Endothelial cell (in vitro differentiated cells): ENCODE results near the gene MEF2C. TPM values are rescaled to one million over a fixed set of nuclear protein-coding genes. Genes with fewer than 3 reads are reported as not detected.
A peak's percentile ranks its signal among the peaks of the same experiment; 100 is the strongest.

Source experiments
- DNase-seq: peaks from one replicate; pipeline ENCODE4 v3.0.0; 2021; ENCODE audit warnings: low spot score
- H3K27ac Mint-ChIP-seq: one replicate; pipeline ENCODE4 v1.8.0; 2021; ENCODE audit warnings: mixed read lengths, inconsistent platforms; ENCODE audit not compliant: unreplicated experiment
- H3K27me3 Mint-ChIP-seq: one replicate; pipeline ENCODE4 v1.8.0; 2021; ENCODE audit warnings: mild to moderate bottlenecking, moderate library complexity, mixed read lengths, inconsistent platforms; ENCODE audit not compliant: unreplicated experiment
- H3K36me3 Mint-ChIP-seq: one replicate; pipeline ENCODE4 v1.8.0; 2021; ENCODE audit warnings: mild to moderate bottlenecking, low read depth, mixed read lengths, inconsistent platforms; ENCODE audit not compliant: unreplicated experiment
- H3K4me1 Mint-ChIP-seq: one replicate; pipeline ENCODE4 v1.8.0; 2021; ENCODE audit warnings: mild to moderate bottlenecking, mixed read lengths, inconsistent platforms; ENCODE audit not compliant: unreplicated experiment
- H3K4me3 Mint-ChIP-seq: one replicate; pipeline ENCODE4 v1.8.0; 2021; ENCODE audit warnings: mild to moderate bottlenecking, mixed read lengths, inconsistent platforms; ENCODE audit not compliant: unreplicated experiment
- H3K9me3 Mint-ChIP-seq: one replicate; pipeline ENCODE4 v1.8.0; 2021; ENCODE audit warnings: mixed read lengths, inconsistent platforms; ENCODE audit not compliant: unreplicated experiment
- CTCF ChIP-seq: fragments of 200-600 bp; sonication (generic); IDR thresholded peaks from one replicate; pipeline ENCODE4 v1.5.0; 2021; ENCODE audit warnings: antibody characterized with exemption; ENCODE audit not compliant: unreplicated experiment
- total RNA-seq: library from RNA; stranded (reverse); fragmentation: NEBNext Ultra II Directional; extraction: Animal tissue kit (Norgen Biotek cat#: 25700); gene quantifications from one replicate; pipeline ENCODE4 v1.2.1, GENCODE V29; 2021; ENCODE audit not compliant: unreplicated experiment

The MEF2C gene
- total RNA-seq, 1 donor from 2014 or later = 134 TPM

GRCh38 chr5:88685591-88686541, 197.1 kb downstream of the MEF2C start:
- no peak for TF ChIP-seq CTCF
- Mint-ChIP-seq H3K4me1 (peaks cover 17% of the 10 kb centered on the region), H3K27me3 (peaks cover 57% of the 10 kb centered on the region), H3K4me3 (peak overlapping the region; percentile 56), H3K36me3 (peaks cover 8% of the 10 kb centered on the region), H3K27ac (no peak overlapping the region), H3K9me3 (no peaks in the 10 kb centered on the region)
- no peak for DNase-seq

GRCh38 chr5:88683506-88684135, 199.4 kb downstream of the MEF2C start:
- no peak for TF ChIP-seq CTCF
- peak overlapping the region; percentile 34 for H3K4me3 Mint-ChIP-seq
- no peaks in the 10 kb centered on the region for H3K9me3 Mint-ChIP-seq
- H3K4me1 Mint-ChIP-seq = peaks cover 11% of the 10 kb centered on the region
- H3K27me3 Mint-ChIP-seq = peaks cover 56% of the 10 kb centered on the region
- peaks cover 8% of the 10 kb centered on the region for H3K36me3 Mint-ChIP-seq
- peak; percentile 48 for DNase-seq
- H3K27ac Mint-ChIP-seq = no peak overlapping the region

- no peaks in the 10 kb centered on the region for H3K9me3 Mint-ChIP-seq
- peaks cover 13% of the 10 kb centered on the region for H3K4me1 Mint-ChIP-seq
- peaks cover 59% of the 10 kb centered on the region for H3K27me3 Mint-ChIP-seq
- no peak for TF ChIP-seq CTCF
- peak overlapping the region; percentile 75 for H3K4me3 Mint-ChIP-seq
- no peak overlapping the region for H3K27ac Mint-ChIP-seq
- peaks cover 8% of the 10 kb centered on the region for H3K36me3 Mint-ChIP-seq
- DNase-seq = no peak
Observed at GRCh38 chr5:88682881-88683361, 200.1 kb downstream of the MEF2C start.

- Mint-ChIP-seq H3K4me1 (peaks cover 15% of the 10 kb centered on the region), H3K27me3 (peaks cover 58% of the 10 kb centered on the region), H3K9me3 (no peaks in the 10 kb centered on the region), H3K36me3 (peaks cover 8% of the 10 kb centered on the region), H3K27ac (no peak overlapping the region), H3K4me3 (no peak overlapping the region)
- no peak for TF ChIP-seq CTCF
- no peak for DNase-seq
Observed at GRCh38 chr5:88682131-88682530, 200.9 kb downstream of the MEF2C start.
